ENCODE data around the gene PHIP. TPM values are rescaled to one million over a fixed set of nuclear protein-coding genes. Genes with fewer than 3 reads are reported as not detected.

PHIP gene
- total and polyA plus RNA-seq, 2 of the 8 experiments (the other 6 are each of a cell fraction or from before 2014, with no cell fraction given): 7.3 to 56.2 TPM

GRCh38 chr6:79066828-79067227 is 11.2 kb downstream of the PHIP start:
- no peak overlapping the region for H3K14ac ChIP-seq (ENCODE audit: insufficient read length)

More at GRCh38 chr6:79066828-79067227, 11.2 kb downstream of the PHIP start:
- no peak overlapping the region for H4K5ac ChIP-seq (ENCODE audit: insufficient read length, low read depth, low read length)
- CTCF ChIA-PET (ENCODE audit: partially characterized antibody): interaction anchor here (1.6 kb wide), 1 partner anchor 11 kb away, joined by 3 read pairs; no protein-coding TSS in a partner anchor
- H3K9ac ChIP-seq (replicated peaks in 1 of 4; ENCODE audit: extremely low read depth in 1 of 4, low read depth in 3 of 4, low read length in 3 of 4): no peak overlapping the region
- no peak overlapping the region for H2BK20ac ChIP-seq (ENCODE audit: low read length)
- H2BK5ac ChIP-seq (ENCODE audit: low read depth, low read length): no peak overlapping the region
- H2BK120ac ChIP-seq (replicated peaks; ENCODE audit: low read depth, low read length): no peak overlapping the region
- no peaks in the 10 kb centered on the region; the same call in 1 of the 2 replicates for H3K23me2 ChIP-seq (ENCODE audit: low read depth, low read length)
- no peak overlapping the region for H3K18ac ChIP-seq (ENCODE audit: extremely low read depth, low read length)
- H2AK5ac ChIP-seq (ENCODE audit: low read depth, low read length): no peak overlapping the region
- no peak overlapping the region for H3K4me2 ChIP-seq (ENCODE audit: insufficient read depth in 1 of 2, low read depth in 2 of 2, low read length in 2 of 2)
- H4K20me1 ChIP-seq (replicated peaks in 1 of 2; ENCODE audit: control insufficient read depth in 1 of 2, insufficient read depth in 2 of 2, low read length in 2 of 2): peaks cover 13 to 15% of the 10 kb centered on the region in 2 experiments
- H2AFZ ChIP-seq (ENCODE audit: low read length): no peak overlapping the region
- DNase-seq (ENCODE audit: low read depth in 1 of 2, low spot score in 2 of 2): no peak
- H3K79me1 ChIP-seq (ENCODE audit: low read depth, low read length): peaks cover 3% of the 10 kb centered on the region
- no peak overlapping the region for H4K8ac ChIP-seq (ENCODE audit: extremely low read depth, insufficient read depth, low read length)
- H3K4ac ChIP-seq (replicated peaks; ENCODE audit: insufficient read length, low read depth, low read length): no peak overlapping the region
- no peak for FAIRE-seq
- H3K4me1 ChIP-seq (replicated peaks in 1 of 4; ENCODE audit: control insufficient read depth in 3 of 4, insufficient read depth in 4 of 4, low read length in 3 of 4): no peaks in the 10 kb centered on the region
- H3K79me2 ChIP-seq (ENCODE audit: control insufficient read depth in 1 of 2, insufficient read depth in 2 of 2, low read length in 2 of 2): peaks cover 0 to 99% of the 10 kb centered on the region in 2 experiments; a peak in 3 of 4 replicates
- WGBS, 2 experiments (ENCODE audit: extremely low coverage in 1 of 2, insufficient coverage in 1 of 2, insufficient read length in 1 of 2, insufficient replicate concordance in 2 of 2, low coverage in 1 of 2, low lambda C conversion rate in 2 of 2, missing lambda C conversion rate in 1 of 2): 92% methylated on average over 4 of the region's 4 CpGs; no CpG with 5 or more reads in 1 of the 2 experiments
- H3K27ac ChIP-seq (ENCODE audit: low read depth, low read length): no peak overlapping the region
- no peak overlapping the region for H3K23ac ChIP-seq (ENCODE audit: insufficient read length)
- no peak overlapping the region for H3K56ac ChIP-seq (replicated peaks; ENCODE audit: insufficient read length, low read depth, low read length)
- no peaks in the 10 kb centered on the region for H3K27me3 ChIP-seq (replicated peaks in 1 of 4; ENCODE audit: control insufficient read depth in 3 of 4, extremely low read depth in 1 of 4, insufficient read depth in 3 of 4, low read length in 3 of 4)
- H3K36me3 ChIP-seq (ENCODE audit: control insufficient read depth in 2 of 4, insufficient read depth in 4 of 4, low read length in 3 of 4): peaks cover 0 to 18% (median 0%) of the 10 kb centered on the region in 4 experiments; a peak in 2 of 8 replicates
- TF ChIP-seq MAX (IDR thresholded peaks at IDR 0.05) (no peak), POLR2AphosphoS5 (IDR thresholded peaks at IDR 0.05; ENCODE audit: low read depth, low read length) (peak; percentile 28; the same call in 1 of the 2 replicates), CBX5 (IDR thresholded peaks at IDR 0.05; ENCODE audit: low read depth, low read length) (no peak), SIRT6 (IDR thresholded peaks at IDR 0.05; ENCODE audit: low read length) (no peak)
- no peak overlapping the region for H3K4me3 ChIP-seq (ENCODE audit: extremely low read depth in 1 of 4, insufficient read depth in 2 of 4, low read depth in 3 of 4, low read length in 4 of 4)
- no peak overlapping the region for H2BK12ac ChIP-seq (ENCODE audit: low read depth, low read length)
- no peak overlapping the region for H2BK15ac ChIP-seq (ENCODE audit: low read length)
- no peaks in the 10 kb centered on the region for H3K9me3 ChIP-seq (ENCODE audit: insufficient read depth in 2 of 2, low read depth in 1 of 2, low read length in 1 of 2)
- POLR2A ChIA-PET (ENCODE audit: partially characterized antibody): interaction anchor here (0.7 to 2.1 kb wide), 4 partner anchors 10 to 186 kb away, joined by 3 to 20 read pairs (median 3); partner anchors contain the start of gene PHIP
- no peak overlapping the region for H4K91ac ChIP-seq (replicated peaks; ENCODE audit: insufficient read length, low read length)

Measured in H1 (cell line).